Head of caudate nucleus (tissue), 42 donors: ENCODE measurements around the gene MAPT.

Source experiments
- DNase-seq, 42 donors: peaks; one replicate each; pipeline versions ENCODE4 v3.0.0 to v3.0.0-alpha.2; 2020 to 2021; ENCODE audit warnings: mixed read lengths in 7 of 42
- intact Hi-C: fragments of 100-400 bp; cut with DNase I; formaldehyde crosslinking; loops from one replicate; pipeline ENCODE4 v1.15.0; 2022

Gene MAPT

GRCh38 chr17:46027048-46027975, 133.0 kb downstream of the MAPT start:
- intact Hi-C loops: no loop called here
- DNase-seq: no peak

GRCh38 chr17:46027976-46028325, 133.6 kb downstream of the MAPT start:
- DNase-seq: no peak
- intact Hi-C loops: no loop called here

- intact Hi-C loops: no loop called here
- no peak for DNase-seq
Measured at GRCh38 chr17:46028374-46028773, 134.0 kb downstream of the MAPT start.

- intact Hi-C loops: no loop called here
- DNase-seq: peak in 2 of 42 donors; percentile 47 to 60
Measured at GRCh38 chr17:46028981-46029565, 134.7 kb downstream of the MAPT start.

- intact Hi-C loops: no loop called here
Measured at GRCh38 chr17:46029627-46030026, 135.3 kb downstream of the MAPT start.

GRCh38 chr17:46030752-46031151, 136.4 kb downstream of the MAPT start:
- intact Hi-C loops: no loop called here
- DNase-seq: no peak

More at GRCh38 chr17:46029627-46030026, 135.3 kb downstream of the MAPT start:
- no peak for DNase-seq

DNA sequence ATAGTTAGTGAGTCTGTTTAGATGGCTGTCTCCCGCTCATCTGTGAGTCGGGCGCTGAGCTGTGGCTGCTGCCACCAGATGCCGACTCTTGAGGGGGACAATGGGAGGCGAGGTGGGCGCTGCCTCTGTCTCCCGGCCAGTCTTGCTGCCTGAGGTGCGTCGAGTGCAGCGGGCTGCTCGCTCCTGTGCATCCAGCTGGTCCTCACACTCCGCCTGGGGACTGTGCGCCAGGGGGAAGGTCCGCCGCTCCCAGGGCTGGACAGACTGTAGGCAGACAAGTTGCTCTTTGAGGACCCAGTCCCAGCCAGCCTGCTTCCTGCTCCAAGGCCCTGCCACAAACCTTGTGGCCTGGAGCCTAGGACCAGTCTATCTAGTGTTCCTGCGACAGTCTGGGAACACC, 137.1 kb downstream of the MAPT start:
- DNase-seq: no peak
- intact Hi-C loops: no loop called here

DNA sequence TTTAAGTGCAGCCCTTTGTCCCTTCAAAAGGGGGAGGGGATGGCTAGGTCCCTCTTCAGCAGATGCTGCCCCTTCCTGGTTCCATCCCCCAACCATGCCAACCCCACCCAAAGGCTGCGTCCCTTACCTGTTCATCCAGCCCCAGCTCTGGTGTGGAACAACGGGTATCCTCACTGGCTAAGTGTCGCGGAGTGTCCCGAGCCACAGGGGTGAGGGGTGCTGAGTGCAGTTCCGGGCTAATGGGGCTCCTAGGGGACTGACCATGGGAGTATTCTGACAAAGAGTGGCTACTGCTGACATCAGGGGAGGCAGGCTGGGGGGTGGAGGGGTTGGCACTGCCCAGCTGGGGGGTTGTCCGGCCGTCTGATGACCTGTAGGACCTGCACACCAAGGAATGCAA, 137.6 kb downstream of the MAPT start:
- DNase-seq: no peak
- intact Hi-C loops: no loop called here

DNA sequence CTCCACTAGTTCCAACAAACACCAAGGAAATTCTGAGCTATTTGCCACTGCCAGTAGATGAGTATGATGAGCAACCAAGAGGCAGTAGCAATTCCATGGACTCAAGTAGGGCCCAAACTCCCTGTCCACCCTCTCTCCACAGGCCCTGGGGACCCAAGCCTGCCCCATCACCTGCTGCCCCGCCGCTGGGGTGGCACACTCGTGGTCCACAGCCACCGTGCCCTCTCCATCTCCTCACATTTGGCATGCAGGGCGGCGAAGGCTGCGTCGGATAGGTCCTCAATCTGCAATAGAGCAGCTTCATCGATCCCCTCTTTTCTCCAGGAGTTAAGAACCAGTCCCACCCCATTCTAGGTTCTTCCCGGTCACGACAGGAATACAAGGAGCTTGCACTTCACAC, 138.6 kb downstream of the MAPT start:
- no peak for DNase-seq
- intact Hi-C loops: no loop called here

DNA sequence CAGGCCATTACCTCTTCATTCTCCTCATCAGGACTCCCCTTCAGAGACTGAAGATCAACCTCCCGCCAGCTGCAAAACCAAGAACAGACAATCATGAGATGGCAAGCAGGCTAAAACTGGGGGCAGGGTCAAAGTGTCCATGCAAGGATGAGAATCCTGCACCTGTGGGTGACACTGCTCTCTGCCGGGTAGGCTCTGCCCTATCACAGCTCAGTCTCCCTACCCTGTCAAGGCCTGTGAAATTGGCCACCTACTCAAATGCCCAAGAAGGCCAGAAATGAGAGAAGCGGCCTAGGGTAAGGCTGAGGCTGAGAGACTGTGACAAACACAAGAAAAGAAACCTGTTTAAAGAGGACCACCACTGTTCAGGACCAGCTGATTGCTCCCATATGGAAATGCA, 139.0 kb downstream of the MAPT start:
- intact Hi-C loops: no loop called here
- DNase-seq: no peak

DNA sequence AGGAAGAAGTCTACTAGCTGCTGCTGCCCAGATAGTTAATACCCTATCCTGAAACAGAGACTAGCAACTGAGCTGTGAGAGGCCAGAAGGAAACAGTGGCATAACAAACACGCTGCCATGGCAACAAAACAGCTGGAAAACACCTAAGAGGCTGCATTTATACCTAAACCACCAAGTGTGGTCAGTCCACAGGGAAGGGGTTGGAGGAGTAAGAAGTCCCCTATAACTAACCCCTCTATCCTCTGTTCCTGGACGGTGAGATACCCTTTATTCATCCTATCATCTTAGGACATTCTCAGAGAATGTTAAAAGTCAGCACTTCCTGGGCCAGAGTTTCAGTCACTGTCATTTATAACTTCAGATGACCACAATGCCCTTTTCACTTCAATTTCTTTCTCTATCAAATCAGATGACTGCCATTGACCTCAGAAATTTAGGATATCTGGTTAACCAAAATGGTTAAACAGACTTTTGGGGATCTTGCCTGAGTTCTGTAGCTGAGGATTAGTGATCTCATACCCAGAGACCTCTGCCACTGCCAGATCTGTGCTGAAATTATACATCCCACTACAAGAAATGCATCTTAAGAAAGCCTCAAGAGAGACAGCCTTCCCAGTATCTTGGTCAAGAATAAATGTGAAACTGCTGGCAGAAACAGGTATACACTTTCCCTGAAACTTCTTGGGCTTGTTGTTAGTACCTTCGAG, 140.9 kb downstream of the MAPT start:
- intact Hi-C loops: no loop called here
- DNase-seq: no peak

GRCh38 chr17:46036491-46036890, 142.1 kb downstream of the MAPT start:
- intact Hi-C loops: no loop called here
- DNase-seq: no peak

DNA sequence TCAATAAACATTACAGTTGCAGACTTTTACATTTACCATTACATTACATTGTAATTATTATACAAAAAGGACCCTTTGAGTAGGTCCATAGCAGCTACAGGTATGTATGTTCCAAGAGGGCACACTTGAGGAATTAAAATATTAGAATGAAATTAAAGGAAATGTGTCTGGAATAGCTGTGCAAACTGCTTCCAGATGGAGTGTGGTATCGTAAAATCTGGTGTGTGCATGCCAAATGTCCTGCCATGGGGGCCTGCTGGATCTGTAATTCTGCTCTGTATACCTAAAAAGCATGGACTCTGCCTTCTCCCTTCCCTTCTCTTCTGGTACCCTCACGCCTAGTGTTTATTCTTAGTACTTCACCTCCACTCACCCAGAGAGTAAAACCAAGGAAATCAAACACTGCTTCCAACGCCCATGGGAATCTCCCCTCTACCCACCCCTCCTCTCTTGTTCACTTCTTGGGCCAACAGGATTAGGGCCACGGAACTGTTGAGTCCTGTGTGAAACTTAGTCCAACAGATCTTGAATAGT, 143.4 kb downstream of the MAPT start:
- no peak for DNase-seq
- intact Hi-C loops: no loop called here

GRCh38 chr17:46038414-46038813, 144.1 kb downstream of the MAPT start:
- peak in 40 of 42 donors; percentile 31 to 92 (median 69) for DNase-seq
- intact Hi-C loops: no loop called here

DNA sequence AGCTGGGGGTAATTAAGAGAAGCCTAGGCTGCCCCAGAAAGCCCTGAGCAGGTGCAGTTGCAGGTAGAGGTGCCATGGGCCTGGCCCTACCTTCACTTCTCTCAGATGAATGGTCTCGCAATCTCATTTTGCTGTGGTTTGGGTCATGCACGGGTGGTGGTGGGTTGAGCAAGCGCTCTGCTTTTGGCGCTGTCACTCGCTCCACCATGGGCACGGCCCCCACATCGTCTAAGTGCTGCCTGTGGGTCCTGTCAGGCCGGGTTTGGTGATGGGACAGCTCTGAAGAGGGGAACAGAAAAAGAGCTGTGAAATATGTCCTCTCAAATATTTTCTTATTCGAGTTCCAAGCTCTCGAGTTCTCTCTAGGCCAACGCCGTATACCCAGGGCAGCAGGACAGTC, 144.6 kb downstream of the MAPT start:
- intact Hi-C loops: no loop called here
- DNase-seq: no peak

- intact Hi-C loops: loop anchor here (5.0 kb wide), 3 partner anchors 37 to 173 kb away; partner anchors contain the start of gene KANSL1
- no peak for DNase-seq
Measured at GRCh38 chr17:46039592-46040186, 145.3 kb downstream of the MAPT start.

DNA sequence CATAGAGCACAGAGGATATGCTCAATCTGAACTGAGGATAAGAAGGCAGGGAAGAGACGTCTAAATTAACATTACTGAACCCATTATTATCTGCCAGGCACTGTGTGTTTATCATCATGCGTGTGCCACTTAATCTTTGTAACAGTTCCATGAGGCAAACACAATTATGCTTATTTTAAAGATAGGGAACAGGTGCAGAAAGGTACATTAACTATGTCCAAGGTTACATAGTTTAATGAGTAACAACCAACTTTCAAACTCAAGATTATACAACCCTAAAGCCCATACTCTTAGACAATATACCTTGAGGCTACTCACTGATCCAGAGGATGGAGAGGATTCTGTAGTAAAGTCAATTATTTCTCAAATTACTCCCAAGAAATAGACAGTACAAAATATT, 147.9 kb downstream of the MAPT start:
- intact Hi-C loops: loop anchor here (5.0 kb wide), 3 partner anchors 40 to 170 kb away; partner anchors contain the start of gene KANSL1
- no peak for DNase-seq

GRCh38 chr17:46042925-46043324, 148.6 kb downstream of the MAPT start:
- intact Hi-C loops: loop anchor here (5.0 kb wide), 3 partner anchors 41 to 169 kb away; partner anchors contain the start of gene KANSL1
- DNase-seq: no peak

DNA sequence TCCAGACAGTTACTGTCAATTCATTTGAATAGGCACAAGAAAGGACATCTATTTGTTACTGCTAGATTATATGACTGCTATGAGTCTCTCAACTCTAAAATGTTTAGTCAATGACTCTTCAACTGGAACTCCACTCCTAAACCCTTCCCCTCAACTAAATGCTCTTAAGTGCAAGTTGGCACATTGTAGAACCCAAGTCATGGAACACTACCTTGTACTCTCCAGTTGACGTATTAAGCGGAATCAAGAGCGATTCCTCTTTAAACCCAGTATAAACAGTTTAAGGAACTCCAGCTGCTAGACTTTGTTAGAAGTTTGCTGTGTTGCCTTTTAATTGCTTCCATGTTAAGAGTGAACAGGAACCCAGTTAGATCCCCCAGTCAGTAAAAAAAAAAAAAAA, 149.3 kb downstream of the MAPT start:
- DNase-seq: no peak
- intact Hi-C loops: loop anchor here (5.0 kb wide), 3 partner anchors 41 to 169 kb away; partner anchors contain the start of gene KANSL1
